Measurements from ENCODE around the gene PPARG.
"Not testable (repeated sequence)": the region's sequence is repeated elsewhere in the genome, so short reads cannot be mapped to it uniquely, and the experiment has no call there.

PPARG gene

DNA sequence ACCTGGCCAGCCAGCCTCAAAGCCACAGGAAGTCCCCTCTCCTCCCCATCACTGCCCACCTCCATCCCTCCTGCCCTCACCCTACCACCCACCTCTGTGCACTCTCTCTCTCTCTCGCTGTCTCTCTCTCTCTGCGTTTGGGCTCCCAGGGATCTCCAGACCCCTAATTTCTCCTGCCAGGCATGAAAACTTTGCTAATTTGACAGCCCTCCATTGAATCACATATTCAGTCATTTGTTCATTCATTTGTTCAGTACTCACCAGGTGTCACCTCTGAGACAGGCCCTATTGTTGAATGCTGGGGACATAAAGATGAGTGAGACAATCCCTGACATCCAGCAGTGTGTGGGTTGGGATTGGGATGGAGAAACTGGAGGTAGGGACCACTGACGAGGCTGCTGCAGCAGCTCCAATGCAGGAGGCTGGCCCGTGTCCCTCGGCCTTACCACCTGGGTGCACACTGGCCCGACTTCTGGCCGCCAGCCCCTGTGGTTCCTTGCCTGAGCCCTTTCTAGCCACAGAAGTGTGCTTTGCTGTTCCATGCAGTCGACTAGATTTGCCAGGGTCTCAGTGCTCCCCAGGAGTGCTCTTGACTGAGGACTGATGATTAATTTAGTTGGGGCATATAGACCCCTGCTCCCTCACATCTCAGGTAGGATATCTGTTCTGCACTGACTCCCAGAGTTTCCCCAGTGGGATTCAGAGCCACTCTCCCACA, 156.8 kb downstream of the PPARG start:
- DNase-seq = no peak

DNA sequence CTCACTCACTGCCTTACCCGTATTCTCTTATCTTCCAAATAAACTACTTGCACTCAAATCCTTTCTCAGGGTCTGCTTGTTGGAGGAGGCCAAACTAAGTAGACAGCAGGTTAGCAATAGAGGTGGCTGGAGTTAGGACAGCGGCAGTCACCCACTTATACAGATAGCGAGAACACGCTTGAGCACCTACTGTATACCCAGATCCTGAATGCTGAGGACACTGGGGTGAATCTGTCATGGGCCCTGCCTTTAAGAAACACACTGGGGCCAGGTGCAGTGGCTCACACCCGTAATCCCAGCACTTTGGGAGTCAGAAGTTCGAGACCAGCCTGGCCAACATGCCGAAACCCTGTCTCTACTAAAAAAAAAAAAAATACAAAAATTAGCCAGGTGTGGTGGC, 157.4 kb downstream of the PPARG start:
- DNase-seq = no peak

DNA sequence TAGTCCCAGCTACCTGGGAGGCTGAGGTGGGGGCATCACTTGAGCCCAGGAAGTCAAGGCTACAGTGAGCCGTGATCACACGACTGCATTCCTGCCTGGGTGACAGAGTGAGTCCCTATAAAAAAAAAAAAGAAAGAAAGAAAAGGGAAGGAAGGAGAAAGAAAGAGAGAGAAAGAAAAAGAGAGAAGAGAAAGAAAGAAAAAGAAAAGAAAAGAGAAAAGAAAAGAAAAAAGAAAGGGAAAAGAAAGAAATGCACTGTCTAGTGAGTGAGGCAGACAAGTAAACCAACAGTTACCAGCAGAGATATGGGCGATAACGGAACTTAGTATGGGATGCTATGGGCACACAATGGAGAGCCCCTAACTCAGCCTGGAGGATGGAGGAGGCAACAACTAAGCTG, 158.2 kb downstream of the PPARG start:
- no peak for DNase-seq

DNA sequence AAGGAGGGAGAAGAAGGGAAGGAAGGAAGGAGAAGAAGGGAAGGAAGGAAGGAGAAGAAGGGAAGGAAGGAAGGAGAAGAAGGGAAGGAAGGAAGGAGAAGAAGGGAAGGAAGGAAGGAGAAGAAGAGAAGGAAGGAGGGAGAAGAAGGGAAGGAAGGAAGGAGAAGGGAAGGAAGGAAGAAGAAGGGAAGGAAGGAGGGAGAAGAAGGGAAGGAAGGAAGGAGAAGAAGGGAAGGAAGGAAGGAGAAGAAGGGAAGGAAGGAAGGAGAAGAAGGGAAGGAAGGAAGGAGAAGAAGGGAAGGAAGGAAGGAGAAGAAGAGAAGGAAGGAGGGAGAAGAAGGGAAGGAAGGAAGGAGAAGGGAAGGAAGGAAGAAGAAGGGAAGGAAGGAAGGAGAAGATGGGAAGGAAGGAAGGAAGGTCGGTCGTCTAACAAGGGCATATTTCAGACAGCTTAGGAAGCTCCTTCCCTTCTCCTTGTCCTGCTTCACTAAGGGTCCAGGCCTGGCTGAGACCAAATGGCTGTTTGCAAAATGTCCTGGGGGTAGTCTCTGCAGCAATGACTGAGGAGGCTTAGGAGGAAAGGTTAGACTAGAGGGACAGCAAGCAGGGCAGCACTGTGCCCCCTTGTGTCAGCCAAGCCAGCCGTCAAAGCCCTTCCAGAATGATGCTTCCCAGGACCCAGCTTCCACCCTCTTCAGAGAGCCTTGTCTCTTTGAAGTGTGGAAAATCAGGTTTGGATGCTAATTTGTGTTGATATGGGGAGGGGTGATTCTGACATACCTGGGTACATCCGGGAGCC, 159.7 kb downstream of the PPARG start:
- DNase-seq = not testable (repeated sequence)

DNA sequence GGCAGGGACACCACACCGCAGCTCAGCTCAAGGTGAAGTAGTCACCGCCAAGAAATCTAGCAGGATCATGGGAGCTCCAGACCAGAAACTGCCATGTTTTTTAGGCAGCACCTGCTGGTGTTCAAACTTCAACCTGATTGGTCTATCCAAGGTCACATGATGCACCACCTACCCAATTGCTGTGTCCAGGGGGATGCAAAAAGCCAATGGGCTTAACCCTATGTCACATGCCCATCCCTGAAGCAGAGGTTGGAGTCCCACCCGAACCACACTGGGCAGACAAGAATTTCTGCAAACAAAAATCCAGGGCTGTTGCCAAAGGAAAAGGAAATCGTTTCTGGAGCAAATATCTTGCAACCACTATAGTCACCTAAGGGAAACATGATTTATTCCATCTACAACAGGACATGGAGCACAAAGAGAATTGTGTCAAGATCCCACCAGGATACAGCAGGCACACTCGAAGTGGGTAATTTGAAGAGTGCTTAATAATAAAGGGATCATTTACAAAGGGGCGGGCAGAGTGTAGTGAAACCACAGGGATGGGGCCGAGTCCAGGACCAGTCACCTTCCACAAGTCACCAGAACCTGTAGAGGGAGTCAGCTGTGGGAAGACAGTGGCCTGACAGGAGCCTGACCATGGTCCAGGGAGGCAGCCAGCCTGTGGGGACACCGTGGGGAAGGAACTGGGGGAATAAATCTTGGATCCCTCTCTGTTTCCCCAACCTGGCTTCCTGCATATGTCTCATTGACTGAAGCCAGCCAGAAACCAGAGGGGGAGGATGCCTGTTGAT, 161.2 kb downstream of the PPARG start:
- no peak for DNase-seq

DNA sequence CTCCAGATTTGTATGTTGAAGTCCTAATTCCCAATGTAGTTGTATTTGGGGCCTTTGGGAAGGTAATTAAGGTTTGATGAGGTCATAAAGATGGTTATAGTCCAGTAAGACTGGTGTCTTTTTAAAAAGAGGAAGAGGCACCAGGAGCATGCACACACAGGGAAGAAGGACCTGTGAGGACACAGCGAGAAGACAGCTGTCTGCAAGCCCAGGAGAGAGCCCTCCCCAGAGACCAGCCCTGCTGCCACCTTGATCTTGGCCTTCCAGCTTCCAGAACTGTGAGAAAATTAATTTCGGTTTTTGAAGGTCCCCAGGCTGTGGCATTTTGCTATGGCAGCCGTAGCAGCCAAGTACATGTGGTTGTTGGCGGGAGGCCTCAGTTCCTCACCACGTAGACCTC, 162.6 kb downstream of the PPARG start:
- DNase-seq = no peak

DNA sequence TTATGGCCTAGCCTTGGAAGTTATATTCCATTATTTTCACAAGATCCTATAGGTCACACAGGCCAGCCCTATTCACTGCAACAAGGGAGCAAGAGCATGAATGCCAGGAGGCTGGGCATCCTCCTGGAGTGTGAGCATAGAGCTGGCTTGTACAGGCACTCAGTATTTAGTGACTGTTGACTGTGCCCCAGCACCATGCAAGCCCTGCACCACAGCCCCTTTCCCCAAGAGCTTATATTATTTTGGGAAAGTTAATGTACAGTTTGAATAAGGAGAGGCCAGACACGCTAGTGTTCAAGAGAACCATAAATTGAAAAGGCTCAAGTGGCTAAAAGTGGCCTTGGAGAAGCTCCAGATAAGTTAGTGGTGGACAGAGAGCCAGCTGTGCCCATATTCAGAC, 163.1 kb downstream of the PPARG start:
- no peak for DNase-seq

DNA sequence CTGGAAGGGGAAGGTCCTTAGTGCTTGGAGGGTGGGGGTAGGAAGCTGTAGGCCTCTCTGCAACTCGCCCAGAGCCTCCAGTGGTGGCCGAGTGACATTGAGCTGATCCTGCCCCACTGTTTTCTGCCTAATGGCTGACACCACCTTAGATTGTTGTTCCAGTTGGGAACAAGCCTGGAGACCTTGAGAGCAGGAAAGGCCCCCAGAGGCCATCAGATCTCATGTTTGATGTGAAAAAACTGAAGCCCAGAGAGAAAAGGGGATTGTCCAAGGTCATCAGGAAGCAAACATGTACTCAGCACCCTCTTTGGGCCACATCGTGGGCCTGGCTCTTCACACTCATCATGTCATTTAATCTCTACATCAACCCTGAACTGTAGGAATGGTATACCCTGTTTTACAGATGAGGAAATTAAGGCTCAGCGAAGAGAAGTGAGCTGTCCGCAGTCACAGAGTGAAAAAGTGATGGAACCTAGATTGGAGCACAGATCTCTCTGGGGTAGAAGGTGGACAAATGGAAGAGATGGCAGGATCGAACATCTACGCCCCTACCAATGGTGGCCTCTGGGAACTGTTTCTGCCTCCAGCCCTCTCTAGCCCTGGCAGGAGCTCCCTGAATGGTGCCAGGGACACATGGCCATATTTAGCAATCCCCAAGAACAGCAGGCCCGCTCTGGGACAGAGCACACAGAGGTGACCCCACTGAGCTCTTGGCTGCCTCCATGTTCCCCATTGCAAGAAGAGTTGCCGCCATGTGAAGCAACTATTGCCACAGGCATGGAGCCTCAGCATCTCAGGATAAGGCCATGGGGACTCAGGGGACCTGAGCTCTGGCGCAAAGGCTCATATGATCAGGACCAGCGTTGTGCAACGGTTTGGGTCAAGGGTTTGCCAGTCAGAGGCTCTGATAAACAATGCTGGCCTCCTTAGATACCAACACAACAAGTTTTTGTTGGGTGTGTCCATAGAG, 163.8 kb downstream of the PPARG start:
- no peak for DNase-seq

DNA sequence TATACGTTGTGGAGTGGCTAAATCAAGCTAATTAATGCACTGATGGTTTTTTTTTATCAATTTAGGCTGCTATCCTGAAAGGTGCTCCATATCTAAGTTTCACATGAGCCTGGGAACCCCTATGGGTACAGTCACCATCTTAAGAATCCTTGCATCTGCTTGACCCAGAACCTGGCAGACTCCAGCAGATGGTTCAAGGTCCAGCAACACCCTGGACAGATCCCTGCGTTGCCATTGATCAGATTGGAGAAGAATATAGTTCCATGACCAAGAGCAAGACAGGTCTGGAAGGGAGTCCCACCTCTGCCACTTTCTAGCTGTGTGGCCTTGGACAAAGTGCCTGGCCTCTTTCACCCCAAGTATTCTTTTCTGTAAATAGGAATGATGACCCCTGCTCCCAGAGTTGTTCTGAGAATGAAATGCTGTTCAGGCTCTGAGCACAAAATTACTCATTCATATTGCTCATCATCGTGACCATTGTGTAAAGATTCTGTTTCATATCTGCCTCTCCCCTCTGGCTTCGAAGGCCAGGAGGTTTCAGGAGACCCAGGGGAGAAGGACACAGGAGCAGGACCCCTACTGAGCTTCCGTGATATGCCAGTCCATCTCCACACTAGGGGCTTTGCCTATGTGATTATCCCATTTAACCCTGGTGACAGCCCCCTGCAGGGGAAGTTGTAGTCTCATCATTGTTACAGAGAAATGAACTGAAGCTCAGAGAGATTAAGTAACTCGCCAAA, 165.4 kb downstream of the PPARG start:
- no peak for DNase-seq

DNA sequence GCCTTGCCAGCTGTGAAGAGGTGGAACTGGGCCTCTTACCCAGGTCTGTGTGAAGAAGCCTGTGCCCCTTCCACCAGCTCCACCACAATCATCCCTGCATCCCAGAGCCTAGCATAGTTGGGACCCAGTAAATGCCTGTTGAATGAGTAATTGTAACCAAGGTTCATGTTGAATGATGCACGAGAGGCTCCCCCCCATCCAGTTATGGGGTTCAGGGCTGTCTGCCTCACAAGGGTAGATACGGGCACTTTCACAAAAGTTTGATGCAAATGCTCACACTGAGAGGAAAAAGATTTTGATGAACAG, 165.9 kb downstream of the PPARG start:
- DNase-seq = no peak

DNA sequence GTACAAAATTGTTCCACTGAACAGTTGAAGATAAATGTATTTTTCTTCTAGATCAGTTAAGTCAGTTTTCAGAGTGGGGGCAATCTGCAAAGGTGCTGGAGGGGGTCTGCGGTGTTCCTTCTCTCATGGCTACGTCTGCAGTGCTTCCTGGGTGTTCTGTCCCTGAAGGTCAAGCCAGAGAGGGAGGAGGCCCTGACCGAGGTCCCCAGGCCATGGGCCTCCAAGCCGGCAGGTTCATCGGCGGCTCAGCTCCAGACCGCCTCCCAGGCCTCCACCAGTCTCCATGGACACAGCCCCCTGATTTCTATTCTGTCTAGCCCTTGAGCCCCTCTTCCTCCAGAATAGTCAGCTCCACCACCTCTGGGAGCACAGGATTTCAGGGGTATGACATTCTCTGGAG, 166.9 kb downstream of the PPARG start:
- DNase-seq = no peak

DNA sequence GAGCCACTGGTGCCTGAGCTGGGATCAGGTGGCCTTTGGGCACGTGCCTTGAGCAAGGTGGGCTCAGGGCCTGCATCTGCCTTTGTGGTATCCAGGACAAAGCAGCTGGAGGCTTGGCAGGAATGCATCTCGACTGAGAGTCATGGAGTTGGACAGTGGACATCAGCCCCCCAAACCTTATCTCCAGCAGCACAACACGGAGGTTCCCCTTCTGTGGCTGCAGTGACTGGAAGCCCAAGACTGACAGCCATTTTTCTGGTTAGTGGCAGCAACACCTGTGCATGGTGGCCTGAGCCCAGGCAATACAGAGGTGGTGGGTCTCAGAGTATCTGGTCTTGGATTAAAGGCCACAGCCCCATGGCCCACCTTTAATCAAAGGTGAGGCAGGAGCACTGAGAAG, 167.6 kb downstream of the PPARG start:
- no peak for DNase-seq

DNA sequence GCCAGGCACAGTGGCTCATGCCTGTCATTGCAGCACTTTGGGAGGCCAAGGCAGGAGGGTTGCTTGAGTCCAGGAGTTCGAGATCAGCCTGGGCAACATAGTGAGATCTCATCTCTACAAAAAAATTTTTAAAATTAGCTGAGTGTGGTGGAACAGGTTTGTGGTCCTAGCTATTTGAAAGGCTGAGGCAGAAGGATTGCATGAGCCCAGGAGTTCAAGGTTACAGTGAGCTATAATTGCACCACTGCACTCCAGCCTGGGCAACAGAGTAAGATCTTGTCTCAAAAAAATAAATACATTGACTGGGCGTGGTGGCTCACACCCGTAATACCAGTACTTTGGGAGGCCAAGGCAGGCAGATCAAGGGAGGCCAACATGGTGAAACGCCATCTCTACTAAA, 168.5 kb downstream of the PPARG start:
- DNase-seq = not testable (repeated sequence)

DNA sequence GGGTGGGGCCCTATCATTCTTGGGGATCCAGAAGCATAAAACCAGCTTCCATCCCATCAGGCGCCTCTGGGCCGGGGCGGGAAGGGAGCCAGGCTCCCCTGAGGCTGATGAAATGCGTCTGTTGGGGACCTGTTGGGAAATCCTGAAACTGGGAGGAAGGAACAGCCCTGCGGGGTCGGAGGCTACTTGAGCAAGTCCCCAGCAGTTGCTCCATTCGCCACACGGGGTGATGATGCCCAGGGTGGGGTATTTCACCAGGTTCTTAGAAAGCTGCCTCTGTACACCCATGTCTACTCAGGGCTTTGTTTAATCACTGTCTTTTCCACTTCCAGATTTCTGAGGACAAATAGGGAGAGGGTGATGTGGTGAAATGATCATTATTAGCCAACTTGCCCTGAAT, 170.0 kb downstream of the PPARG start:
- no peak for DNase-seq

DNA sequence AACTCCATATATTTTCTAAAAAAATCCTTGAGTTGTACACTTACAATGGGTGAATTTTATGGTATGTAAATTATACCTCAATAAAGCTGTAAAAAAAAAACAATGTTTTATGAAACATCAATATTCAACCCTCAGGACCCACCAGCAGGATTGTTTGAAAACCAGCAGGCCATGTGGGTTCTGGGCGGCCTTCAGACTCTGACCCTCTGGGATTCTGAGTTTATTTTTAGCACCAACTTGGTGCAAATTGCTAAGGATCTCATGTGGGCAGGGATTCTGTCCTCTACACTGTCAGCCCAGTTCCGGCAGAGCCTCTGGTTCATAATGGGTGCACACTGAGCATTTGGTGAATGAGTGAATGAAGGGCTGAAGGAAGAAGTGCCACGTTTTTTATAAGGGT, 171.3 kb downstream of the PPARG start:
- no peak for DNase-seq

DNA sequence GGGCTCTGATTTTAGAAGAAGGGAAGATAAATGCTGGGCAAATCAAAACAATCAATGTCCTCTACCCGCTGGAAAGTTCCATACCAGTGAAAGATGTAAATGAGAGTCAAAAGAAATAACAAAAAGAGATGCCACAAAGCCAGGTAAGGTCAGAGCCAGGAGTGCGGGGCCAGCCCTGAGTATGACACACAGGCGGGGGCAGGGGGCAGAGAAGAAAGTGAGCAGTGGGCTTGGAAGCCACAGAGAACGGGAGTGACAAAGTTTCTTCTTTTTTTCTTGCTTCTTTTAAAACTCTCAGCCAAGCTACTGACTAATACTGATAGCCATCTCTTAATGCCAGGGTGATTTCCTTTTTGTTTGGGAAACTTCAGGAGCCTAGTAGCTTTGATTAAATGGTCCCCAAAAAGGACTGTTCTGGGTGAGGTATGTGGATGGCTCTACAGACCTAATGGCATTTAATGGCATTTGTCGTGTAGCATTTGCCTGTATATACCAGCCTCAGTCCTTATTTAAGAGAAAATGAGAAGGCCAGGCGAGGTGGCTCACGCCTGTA, 172.3 kb downstream of the PPARG start:
- DNase-seq = no peak

DNA sequence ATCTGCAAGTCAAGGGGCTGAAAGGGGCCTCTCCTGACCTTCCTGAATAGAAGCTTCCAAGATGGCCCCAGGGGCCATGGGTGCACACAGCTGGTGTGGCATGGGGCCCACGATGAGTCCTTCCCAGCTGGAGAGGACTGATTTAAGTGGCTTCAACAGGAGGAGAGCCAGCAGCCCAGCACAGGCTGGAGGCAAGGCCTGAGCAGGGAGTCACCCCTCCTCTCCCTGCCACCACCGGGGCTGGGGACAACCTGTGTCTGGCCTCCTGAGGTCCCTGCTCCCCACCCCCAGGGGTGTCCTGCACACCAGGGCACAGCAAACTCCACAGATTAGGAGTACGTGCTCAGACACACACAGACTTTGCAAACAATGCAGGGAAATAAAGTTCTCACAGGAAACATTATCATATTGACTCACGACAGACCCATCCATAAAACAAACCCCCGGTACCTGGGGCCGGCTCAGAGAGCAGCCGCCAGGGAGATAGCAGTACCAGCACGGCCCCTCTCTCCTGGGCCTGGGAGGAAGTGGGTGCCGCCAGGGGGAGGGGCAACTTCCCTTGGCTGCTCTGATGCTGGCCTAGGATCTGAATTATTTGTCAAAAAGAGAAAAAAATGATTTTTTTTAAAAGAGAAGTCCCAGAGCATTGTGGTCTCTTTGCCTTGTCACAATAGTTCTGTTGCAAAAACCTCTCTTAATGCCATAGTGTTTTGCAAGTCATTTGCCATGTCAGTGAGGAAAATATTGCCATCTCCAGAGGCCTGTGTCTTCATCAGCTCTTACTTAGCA, 173.5 kb downstream of the PPARG start:
- DNase-seq = no peak

DNA sequence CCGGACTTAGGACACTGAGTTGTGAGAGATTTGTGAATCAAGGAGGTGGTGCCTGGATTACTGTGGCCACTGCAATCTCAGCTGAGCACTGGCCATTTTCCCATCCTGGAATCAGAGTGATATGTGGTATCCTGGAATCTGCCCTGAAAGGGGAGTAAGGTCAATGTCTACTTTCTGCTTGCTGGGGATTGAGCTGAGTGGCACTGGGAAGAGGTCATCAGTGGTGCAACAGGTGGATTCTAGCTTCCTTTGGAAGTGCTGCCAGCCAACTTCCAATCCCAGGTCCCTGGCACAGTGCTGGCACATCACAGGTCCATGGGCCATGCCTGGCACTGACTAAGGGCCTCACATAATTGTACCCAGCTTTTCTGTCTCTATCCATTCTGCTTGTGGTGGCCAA, 174.8 kb downstream of the PPARG start:
- no peak for DNase-seq

DNA sequence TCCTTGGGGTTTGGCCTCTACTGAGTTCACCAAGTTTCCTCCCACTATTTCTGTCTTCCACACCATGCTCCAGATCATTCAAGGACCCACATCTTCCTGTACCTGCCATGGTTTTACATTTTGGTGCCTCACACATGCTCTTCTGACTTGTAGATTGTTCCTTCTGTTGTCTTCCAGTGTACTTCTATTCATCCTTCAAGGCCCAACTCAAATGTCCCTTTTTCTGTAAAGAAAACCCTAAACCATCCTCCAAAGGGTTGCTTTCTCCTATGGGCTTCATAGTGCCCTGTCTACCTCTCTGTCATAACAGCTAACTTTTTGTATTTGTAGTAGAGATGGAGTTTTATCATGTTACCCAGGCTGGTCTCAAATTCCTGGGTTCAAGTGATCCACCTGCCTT, 175.3 kb downstream of the PPARG start:
- DNase-seq = no peak

DNA sequence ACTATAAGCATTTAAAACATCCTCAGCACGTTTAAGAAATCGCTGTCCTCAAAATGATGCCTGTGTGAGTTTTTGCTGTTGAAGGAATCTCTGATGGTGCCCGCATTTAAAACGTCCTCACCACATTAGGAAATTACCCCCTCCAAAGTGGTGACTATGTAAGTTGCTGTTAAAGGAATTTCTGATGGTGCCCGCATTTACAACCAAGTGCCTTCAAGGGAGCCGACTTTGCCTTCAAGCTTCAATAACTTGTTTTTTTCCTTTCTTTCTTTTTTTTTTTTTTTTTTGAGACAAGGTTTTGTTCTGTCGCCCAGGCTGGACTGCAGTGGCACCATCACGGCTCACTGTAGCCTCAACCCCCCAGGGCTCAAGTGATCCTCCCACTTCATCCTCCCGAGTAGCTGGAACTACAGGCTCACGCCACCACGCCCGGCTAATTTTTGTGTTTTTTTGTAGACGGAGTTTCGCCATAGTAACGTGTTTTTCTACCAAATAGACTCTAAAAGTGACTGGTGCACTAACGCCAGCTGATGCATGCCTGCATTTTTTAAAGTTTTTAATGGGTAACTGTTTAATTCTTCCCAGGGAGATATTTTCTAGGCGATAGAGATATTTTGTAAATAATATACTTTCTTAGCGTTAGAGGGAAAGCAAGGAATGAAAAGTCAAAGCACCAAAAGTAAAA, 176.4 kb downstream of the PPARG start:
- DNase-seq = no peak

Data from eye (tissue), 1 donor.